ENCODE results near the gene CRYBG1. TPM values are rescaled to one million over a fixed set of nuclear protein-coding genes. Genes with fewer than 3 reads are reported as not detected.

Gene CRYBG1
- total RNA-seq, 1 experiment from 2014 or later: 10.7 TPM

DNA sequence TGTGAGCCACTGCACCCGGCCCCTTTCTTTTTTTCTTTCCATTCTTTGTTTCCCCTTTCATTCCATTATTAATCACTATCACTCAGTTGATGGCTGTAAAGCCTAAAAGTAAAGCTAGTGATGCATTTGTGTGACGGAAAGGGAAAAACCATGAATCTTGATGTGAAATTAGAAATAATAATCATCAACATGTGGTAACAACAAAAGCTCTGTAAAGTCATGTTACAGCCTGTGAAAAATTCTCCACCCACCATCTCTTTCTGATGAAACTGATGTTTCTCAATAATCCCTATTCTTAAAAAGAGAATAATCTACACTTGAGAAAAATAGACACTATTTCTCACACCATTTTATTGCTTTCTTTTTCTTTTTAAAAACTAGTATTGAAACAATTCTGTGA is 80.0 kb downstream of the CRYBG1 start:
- no peak for ATAC-seq
- H4K20me1 ChIP-seq (ENCODE audit: insufficient read depth): 0 out of 2 replicates have a peak, but pooled peaks cover 3% of the 10 kb centered on the region
- DNase-seq (ENCODE audit: low read depth, low spot score): no peak
- BruUV-seq (replicated peaks): no TSS peak
- no peak overlapping the region for H2AFZ ChIP-seq (ENCODE audit: low read depth, low read length, poor library complexity, severe bottlenecking)
- intact Hi-C loops (cut with micrococcal nuclease): loop anchor here (10.0 kb wide), 2 partner anchors 346 to 1006 kb away; no protein-coding TSS in a partner anchor
- no peak overlapping the region for H3K9ac ChIP-seq (ENCODE audit: low read length)
- no peak for TF ChIP-seq ZNF274 (IDR thresholded peaks at IDR 0.05; ENCODE audit: low read depth, low read length)
- TF ChIP-seq, protein P1, sequence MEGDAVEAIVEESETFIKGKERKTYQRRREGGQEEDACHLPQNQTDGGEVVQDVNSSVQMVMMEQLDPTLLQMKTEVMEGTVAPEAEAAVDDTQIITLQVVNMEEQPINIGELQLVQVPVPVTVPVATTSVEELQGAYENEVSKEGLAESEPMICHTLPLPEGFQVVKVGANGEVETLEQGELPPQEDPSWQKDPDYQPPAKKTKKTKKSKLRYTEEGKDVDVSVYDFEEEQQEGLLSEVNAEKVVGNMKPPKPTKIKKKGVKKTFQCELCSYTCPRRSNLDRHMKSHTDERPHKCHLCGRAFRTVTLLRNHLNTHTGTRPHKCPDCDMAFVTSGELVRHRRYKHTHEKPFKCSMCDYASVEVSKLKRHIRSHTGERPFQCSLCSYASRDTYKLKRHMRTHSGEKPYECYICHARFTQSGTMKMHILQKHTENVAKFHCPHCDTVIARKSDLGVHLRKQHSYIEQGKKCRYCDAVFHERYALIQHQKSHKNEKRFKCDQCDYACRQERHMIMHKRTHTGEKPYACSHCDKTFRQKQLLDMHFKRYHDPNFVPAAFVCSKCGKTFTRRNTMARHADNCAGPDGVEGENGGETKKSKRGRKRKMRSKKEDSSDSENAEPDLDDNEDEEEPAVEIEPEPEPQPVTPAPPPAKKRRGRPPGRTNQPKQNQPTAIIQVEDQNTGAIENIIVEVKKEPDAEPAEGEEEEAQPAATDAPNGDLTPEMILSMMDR (IDR thresholded peaks at IDR 0.05 in 2 of 3, conservative IDR thresholded peaks at IDR 0.05 in 1 of 3; ENCODE audit: borderline replicate concordance in 1 of 3, insufficient read depth in 1 of 3, low read depth in 2 of 3, low read length in 2 of 3): no peak
- TF ChIP-seq EZH2phosphoT487 (IDR thresholded peaks at IDR 0.05; ENCODE audit: borderline replicate concordance): no peak
- TF ChIP-seq TCF7L2 (IDR thresholded peaks at IDR 0.05; ENCODE audit: borderline replicate concordance, extremely low read depth, insufficient read depth, insufficient read length): no peak
- no peak for TF ChIP-seq POLR2A (IDR thresholded peaks at IDR 0.05; ENCODE audit: borderline replicate concordance, extremely low read depth, insufficient read depth, insufficient read length)
- TF ChIP-seq EZH2 (IDR thresholded peaks at IDR 0.05): no peak
- TF ChIP-seq, protein P2, sequence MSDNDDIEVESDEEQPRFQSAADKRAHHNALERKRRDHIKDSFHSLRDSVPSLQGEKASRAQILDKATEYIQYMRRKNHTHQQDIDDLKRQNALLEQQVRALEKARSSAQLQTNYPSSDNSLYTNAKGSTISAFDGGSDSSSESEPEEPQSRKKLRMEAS (IDR thresholded peaks at IDR 0.05): no peak
- TF ChIP-seq ZFX (IDR thresholded peaks at IDR 0.05): no peak
- no peak for TF ChIP-seq FOSL1 (IDR thresholded peaks at IDR 0.05; ENCODE audit: low read depth)
- TF ChIP-seq, protein P3, sequence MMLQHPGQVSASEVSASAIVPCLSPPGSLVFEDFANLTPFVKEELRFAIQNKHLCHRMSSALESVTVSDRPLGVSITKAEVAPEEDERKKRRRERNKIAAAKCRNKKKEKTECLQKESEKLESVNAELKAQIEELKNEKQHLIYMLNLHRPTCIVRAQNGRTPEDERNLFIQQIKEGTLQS (IDR thresholded peaks at IDR 0.05): no peak
- TF ChIP-seq CEBPB (IDR thresholded peaks at IDR 0.05; ENCODE audit: low read depth): no peak
- no peak for TF ChIP-seq YY1 (IDR thresholded peaks at IDR 0.05; ENCODE audit: extremely low read depth, insufficient replicate concordance, low read depth, low read length)
- no peak for TF ChIP-seq ELF1 (IDR thresholded peaks at IDR 0.05; ENCODE audit: borderline replicate concordance, low read depth)
- no peak for TF ChIP-seq SRF (IDR thresholded peaks at IDR 0.05; ENCODE audit: low read depth)
- no peak for TF ChIP-seq CBX3 (IDR thresholded peaks at IDR 0.05; ENCODE audit: low read depth)
- no peak for TF ChIP-seq SIN3A (IDR thresholded peaks at IDR 0.05; ENCODE audit: low read depth)
- H3K27ac ChIP-seq (ENCODE audit: low read depth, low read length): no peak overlapping the region
- no peak overlapping the region for H3K4me3 ChIP-seq (replicated peaks in 1 of 2; ENCODE audit: low read depth in 1 of 2, low read length in 2 of 2)
- H3K27me3 ChIP-seq (ENCODE audit: insufficient read depth, low read length): no peaks in the 10 kb centered on the region
- no peak overlapping the region for H3K4me2 ChIP-seq (ENCODE audit: low read length)
- ChIA-PET CTCF (interaction anchor here (1.2 to 3.9 kb wide), 4 partner anchors 9 to 126 kb away, joined by 3 to 16 read pairs (median 6); partner anchors contain the start of gene CRYBG1), RAD21 (ENCODE audit: low non-redundant PET in 1 of 2, low total read pairs in 2 of 2, uncharacterized antibody in 2 of 2, unreplicated experiment in 2 of 2) (no interaction called here), POLR2A (interaction anchor here (0.7 to 1.0 kb wide), 2 partner anchors 81 to 115 kb away, joined by 3 read pairs; partner anchors contain the start of gene ATG5)
- peaks cover 0 to 3% of the 10 kb centered on the region in 2 experiments; a peak in 1 of 4 replicates for H3K4me1 ChIP-seq (ENCODE audit: control insufficient read depth in 1 of 2, insufficient read depth in 2 of 2, low read length in 2 of 2)
- H3K9me2 ChIP-seq (ENCODE audit: insufficient read depth): no peaks in the 10 kb centered on the region
- no peaks in the 10 kb centered on the region for H3K79me2 ChIP-seq (ENCODE audit: insufficient read depth, low read length)
- no peaks in the 10 kb centered on the region for H3K9me3 ChIP-seq (ENCODE audit: control insufficient read depth in 1 of 2, insufficient read depth in 1 of 2, low read depth in 1 of 2, low read length in 2 of 2)
- H3K36me3 ChIP-seq (ENCODE audit: control insufficient read depth in 1 of 2, insufficient read depth in 2 of 2, low read length in 2 of 2): no peaks in the 10 kb centered on the region

Measured in HCT116 (cell line).